MCF 10A (cell line): ENCODE results near the gene TWF2. TPM values are rescaled to one million over a fixed set of nuclear protein-coding genes. Genes with fewer than 3 reads are reported as not detected.
A peak's percentile ranks its signal among the peaks of the same experiment; 100 is the strongest.

ENCODE experiments used
- BruUV-seq: library from RNA; stranded (reverse); fragments of 400-500 nt; replicated peaks from 2 replicates; lab custom pipeline; 2021; lab: Mats Ljungman, UMichigan
- CTCF ChIA-PET: fragments of 300-600 bp; sonication (Branson Sonifier 250); formaldehyde crosslinking; extraction: SDS; loops from one replicate; lab custom pipeline; 2021; ENCODE audit warnings: antibody characterized with exemption, inconsistent platforms; lab: Yijun Ruan, JAX
- POLR2A ChIA-PET: fragments of 300-600, 350-650 bp; sonication (Branson Sonifier 250); formaldehyde crosslinking; extraction: SDS; loops from one replicate; lab custom pipeline; 2020; ENCODE audit warnings: antibody characterized with exemption, inconsistent platforms; lab: Yijun Ruan, JAX
- DNase-seq: peaks from one replicate; pipeline ENCODE4 v3.0.0-alpha.2; 2018; ENCODE audit not compliant: unreplicated experiment
- H3K27ac Mint-ChIP-seq: one replicate; pipeline ENCODE4 v1.8.0; 2022; ENCODE audit warnings: mild to moderate bottlenecking, low read depth, mixed read lengths; ENCODE audit not compliant: unreplicated experiment
- H3K27me3 Mint-ChIP-seq: one replicate; pipeline ENCODE4 v1.8.0; 2022; ENCODE audit warnings: mixed read lengths; ENCODE audit not compliant: insufficient read depth, unreplicated experiment
- H3K36me3 Mint-ChIP-seq: one replicate; pipeline ENCODE4 v1.8.0; 2022; ENCODE audit warnings: mild to moderate bottlenecking, moderate library complexity, mixed read lengths; ENCODE audit not compliant: insufficient read depth, unreplicated experiment
- H3K4me1 Mint-ChIP-seq: one replicate; pipeline ENCODE4 v1.8.0; 2022; ENCODE audit warnings: mixed read lengths; ENCODE audit not compliant: insufficient read depth, unreplicated experiment
- H3K4me3 Mint-ChIP-seq: one replicate; pipeline ENCODE4 v1.8.0; 2022; ENCODE audit warnings: mild to moderate bottlenecking, moderate library complexity, mixed read lengths; ENCODE audit not compliant: unreplicated experiment
- H3K9me3 Mint-ChIP-seq: one replicate; pipeline ENCODE4 v1.8.0; 2022; ENCODE audit warnings: mixed read lengths; ENCODE audit not compliant: unreplicated experiment
- intact Hi-C: fragments of 100-400 bp; cut with micrococcal nuclease; formaldehyde crosslinking; loops from 2 replicates; pipeline ENCODE4 v1.14.1; 2022
- total RNA-seq: library from RNA; stranded (reverse); gene quantifications from 2 replicates; pipeline ENCODE4 v1.2.3, GENCODE V29; 2022
- TF ChIP-seq, protein P1 (sequence below): fragments of 200-600 bp; IDR thresholded peaks from one replicate; pipeline ENCODE4 v1.8.0; 2022; ENCODE audit warnings: antibody characterized with exemption, mild to moderate bottlenecking; ENCODE audit not compliant: unreplicated experiment

Gene TWF2
- total RNA-seq, 1 experiment from 2014 or later: 47.0 TPM

DNA sequence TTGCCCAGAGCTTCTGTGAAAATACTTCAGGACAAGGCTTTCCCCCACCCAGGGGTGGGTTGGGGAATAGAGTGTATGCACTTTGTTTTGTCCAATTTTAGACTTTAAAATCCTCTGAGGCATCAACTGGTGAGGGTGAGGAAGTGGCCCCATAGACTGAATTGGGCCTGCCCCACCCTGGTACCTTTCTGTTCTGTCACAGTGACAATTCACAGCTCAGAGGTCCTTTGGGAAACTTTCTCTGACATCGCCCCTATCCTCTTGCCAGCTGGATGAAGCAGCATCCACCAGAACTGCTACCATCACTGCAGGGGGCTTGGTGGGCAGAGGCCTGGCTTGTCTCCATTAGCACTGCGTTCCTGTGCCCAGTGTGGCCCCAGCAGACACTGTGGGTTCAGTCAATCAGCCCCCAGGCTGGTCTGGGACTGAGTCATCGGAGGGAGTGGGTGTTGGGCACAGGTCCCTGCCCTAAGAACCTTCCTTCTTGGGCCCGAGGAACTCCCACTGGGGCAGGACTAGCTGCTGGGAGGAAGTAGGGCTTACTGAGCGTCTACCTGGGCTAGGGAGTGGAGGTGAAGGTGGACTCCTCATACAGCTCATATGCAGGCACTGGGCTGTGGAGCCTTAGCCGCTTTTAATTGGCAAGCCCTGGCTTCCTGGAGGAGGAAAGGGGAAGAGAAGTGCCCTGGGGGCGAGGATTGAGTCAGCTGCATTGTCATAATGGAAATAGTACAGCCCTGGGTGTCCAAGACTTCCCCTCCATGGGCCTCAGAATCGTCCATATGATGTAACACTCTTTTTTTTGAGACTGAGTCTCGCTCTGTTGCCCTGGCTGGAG, 5.1 kb upstream of the TWF2 start:
- H3K9me3 Mint-ChIP-seq: no peaks in the 10 kb centered on the region
- no peaks in the 10 kb centered on the region for H3K27me3 Mint-ChIP-seq
- TF ChIP-seq, protein P1, sequence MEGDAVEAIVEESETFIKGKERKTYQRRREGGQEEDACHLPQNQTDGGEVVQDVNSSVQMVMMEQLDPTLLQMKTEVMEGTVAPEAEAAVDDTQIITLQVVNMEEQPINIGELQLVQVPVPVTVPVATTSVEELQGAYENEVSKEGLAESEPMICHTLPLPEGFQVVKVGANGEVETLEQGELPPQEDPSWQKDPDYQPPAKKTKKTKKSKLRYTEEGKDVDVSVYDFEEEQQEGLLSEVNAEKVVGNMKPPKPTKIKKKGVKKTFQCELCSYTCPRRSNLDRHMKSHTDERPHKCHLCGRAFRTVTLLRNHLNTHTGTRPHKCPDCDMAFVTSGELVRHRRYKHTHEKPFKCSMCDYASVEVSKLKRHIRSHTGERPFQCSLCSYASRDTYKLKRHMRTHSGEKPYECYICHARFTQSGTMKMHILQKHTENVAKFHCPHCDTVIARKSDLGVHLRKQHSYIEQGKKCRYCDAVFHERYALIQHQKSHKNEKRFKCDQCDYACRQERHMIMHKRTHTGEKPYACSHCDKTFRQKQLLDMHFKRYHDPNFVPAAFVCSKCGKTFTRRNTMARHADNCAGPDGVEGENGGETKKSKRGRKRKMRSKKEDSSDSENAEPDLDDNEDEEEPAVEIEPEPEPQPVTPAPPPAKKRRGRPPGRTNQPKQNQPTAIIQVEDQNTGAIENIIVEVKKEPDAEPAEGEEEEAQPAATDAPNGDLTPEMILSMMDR: no peak
- CTCF ChIA-PET: interaction anchor here (1.1 kb wide), 1 partner anchor 33 kb away, joined by 3 read pairs; no protein-coding TSS in a partner anchor
- H3K36me3 Mint-ChIP-seq: no peaks in the 10 kb centered on the region
- intact Hi-C loops: no loop called here
- POLR2A ChIA-PET: interaction anchor here (1.0 to 2.6 kb wide), 4 partner anchors 10 to 44 kb away, joined by 3 to 11 read pairs (median 6); partner anchors contain the start of genes GLYCTK and WDR82
- no TSS peak for BruUV-seq
- peaks cover 25% of the 10 kb centered on the region for H3K4me1 Mint-ChIP-seq
- DNase-seq: peak; percentile 87
- peak overlapping the region; percentile 21 for H3K4me3 Mint-ChIP-seq
- peak overlapping the region; percentile 51 for H3K27ac Mint-ChIP-seq

DNA sequence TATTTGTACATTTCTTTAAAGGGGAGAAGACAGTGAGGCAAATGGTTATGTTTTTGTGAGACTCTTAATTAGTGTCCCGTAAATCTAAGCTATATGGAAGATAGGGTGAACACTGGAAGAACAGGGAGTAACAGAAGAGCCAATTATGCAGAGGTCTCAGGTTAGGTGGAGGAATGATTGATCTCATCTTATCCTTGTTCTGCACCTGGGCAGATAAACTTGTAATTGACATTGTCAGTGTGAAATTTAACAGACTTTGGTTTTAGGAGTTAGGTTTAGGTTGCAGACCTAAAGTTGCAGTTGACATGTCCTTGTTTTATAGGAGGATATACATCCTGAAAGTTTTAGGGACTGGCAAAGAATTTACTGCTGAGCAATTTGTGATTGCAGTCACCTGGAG, 3.1 kb upstream of the TWF2 start:
- Mint-ChIP-seq H3K4me3 (no peak overlapping the region), H3K4me1 (peaks cover 35% of the 10 kb centered on the region), H3K27me3 (no peaks in the 10 kb centered on the region), H3K27ac (no peak overlapping the region), H3K9me3 (no peaks in the 10 kb centered on the region), H3K36me3 (no peaks in the 10 kb centered on the region)
- no peak for DNase-seq
- intact Hi-C loops: no loop called here
- no TSS peak for BruUV-seq
- ChIA-PET CTCF (interaction anchor here (0.7 to 13.6 kb wide), 3 partner anchors 11 to 361 kb away, joined by 4 to 175 read pairs (median 8); partner anchors contain the start of gene TLR9), POLR2A (interaction anchor here (0.6 to 6.1 kb wide), 4 partner anchors 16 to 36 kb away, joined by 3 to 120 read pairs (median 3); partner anchors contain the start of genes TLR9 and WDR82)
- TF ChIP-seq, protein P1: no peak

DNA sequence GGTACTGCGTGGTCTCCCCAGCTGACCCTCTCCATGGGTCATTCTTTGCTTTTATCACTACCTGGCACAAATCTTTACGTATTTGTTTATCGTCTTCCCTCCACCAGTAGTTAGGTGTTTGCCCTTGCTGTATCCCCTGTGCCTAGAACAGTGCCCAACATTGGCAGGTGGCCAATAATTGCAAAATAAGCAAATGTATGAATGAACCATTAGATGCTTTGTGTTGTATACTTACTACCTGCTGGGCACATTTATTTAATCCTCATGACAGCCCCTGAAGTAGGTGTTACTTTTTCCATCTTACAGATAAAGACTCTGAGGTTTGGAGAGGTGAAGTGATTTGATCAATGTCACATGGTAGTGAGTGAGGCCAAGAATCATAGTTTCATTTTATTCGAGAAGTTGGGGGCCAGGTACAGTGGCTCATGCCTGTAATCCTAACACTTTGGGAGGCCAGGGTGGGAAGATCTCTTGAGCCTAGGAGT, 2.0 kb upstream of the TWF2 start:
- DNase-seq: no peak
- Mint-ChIP-seq H3K4me3 (peak overlapping the region; percentile 86), H3K4me1 (peaks cover 35% of the 10 kb centered on the region), H3K27ac (peak overlapping the region; percentile 87), H3K27me3 (no peaks in the 10 kb centered on the region), H3K9me3 (no peaks in the 10 kb centered on the region), H3K36me3 (no peaks in the 10 kb centered on the region)
- intact Hi-C loops: no loop called here
- BruUV-seq: no TSS peak
- TF ChIP-seq, protein P1: no peak
- ChIA-PET CTCF (interaction anchor here (0.6 to 13.6 kb wide), 6 partner anchors 10 to 98 kb away, joined by 3 to 175 read pairs (median 6); partner anchors contain the start of gene TLR9), POLR2A (interaction anchor here (0.9 to 6.1 kb wide), 7 partner anchors 8 to 249 kb away, joined by 3 to 120 read pairs (median 5); partner anchors contain the start of genes GLYCTK, POC1A, TLR9 and WDR82)
